HS-5 (cell line): Measurements from ENCODE around the gene CYCS.
A peak's percentile ranks its signal among the peaks of the same experiment; 100 is the strongest.

Experiments used
- DNase-seq: peaks from one replicate; pipeline ENCODE4 v3.0.0-alpha.2; 2012; ENCODE audit warnings: low read depth

Gene CYCS

DNA sequence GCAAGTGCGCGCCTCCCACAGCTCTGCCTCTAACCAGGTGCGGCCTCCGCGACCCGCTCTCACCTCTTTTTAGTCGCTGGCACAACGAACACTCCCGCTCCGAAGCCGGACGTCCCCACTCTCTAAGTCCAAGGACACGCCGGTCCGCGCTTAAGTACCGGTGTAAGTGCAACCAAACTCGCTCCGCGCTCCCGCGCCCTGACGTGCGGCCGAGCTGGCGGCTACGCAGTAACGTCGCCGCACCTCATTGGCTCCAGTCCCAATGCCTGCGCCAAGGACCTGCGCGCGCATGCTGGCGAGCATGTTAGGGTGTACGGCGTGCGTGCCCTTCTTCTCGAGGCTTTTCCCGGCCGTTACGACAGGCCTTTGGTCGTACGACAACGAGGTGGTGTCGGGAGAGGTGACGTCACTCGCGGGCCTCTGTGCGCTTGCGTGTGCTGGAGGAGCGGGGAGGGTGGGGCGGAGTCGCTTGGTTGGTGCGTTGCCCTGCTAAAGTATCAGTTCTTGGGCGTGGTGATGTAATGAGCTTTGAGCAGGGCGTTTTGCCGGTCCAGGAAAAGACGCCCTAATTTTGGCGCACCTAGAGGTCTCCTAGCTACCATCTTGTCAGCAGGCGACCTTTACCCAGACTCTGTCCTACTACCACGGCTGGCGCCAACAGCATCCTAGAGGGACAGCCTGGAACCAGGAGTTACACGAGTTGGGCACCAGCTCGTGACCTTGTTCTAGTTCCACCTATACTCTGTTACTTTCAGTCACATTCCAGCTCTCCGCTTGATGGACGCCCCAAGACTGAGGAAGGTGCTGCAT is at the start of gene CYCS:
Gene CYCS (minus strand): TSS at position 124 of the 810 bp plus-strand sequence. CDS start 1,141 bp downstream, outside the sequence.
- peak; percentile 99 for DNase-seq

DNA sequence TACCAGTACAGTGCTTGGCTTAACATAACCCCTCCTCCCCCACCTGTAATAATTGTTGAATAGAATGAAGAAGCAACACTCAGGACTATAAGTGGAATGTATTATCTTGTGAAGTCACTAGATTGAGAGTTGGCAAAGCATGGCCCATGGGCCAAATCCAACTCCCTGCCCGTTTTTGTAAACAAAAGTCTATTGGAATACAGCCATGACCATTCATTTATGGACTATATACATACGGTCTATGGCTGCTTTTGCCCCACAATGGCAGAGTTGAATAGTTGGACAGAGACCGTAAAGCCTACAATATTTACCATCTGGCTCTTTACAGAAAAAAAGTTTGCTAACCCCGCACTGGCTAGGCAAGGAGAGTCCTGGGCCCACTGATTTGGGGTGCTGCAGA is 48.1 kb upstream of the CYCS start:
- DNase-seq = no peak

DNA sequence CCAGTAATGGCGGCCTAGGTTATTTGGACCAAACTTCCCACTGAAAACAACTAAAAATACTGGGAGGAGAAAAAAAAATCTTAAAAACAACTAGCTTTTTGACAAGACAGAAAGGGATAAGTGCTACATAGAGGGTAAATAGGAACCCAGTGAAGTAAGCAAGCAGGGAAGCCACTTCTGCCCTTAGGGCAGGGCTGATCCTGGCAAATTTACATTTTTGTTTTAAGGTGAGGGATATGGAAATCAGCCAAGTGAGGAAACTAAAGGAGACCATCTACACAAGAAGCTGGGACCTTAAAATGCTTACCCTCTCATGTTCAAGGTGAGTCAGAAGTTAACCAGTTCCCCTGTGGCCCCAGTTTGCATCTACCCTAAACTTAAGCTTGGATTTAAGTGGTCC is 46.5 kb upstream of the CYCS start:
- DNase-seq = no peak

DNA sequence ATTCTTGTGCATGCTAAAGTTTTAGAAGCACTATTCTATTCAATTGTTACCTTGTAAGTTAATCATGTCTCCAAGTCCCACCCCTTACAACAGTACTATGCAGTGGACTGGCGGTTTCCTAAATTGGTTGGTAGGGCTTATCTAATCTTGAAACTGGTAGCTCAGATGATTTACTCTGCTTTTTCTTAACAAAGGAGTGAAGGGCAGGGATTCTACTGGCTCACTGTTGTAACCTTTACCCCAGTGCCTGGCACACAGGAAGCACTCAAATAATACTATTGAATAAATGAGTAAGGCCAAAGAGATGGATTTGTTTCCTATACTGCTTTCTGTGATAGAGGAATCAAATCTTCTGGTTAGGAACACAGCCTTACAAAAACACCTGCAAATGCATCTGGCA is 46.0 kb upstream of the CYCS start:
- no peak for DNase-seq

DNA sequence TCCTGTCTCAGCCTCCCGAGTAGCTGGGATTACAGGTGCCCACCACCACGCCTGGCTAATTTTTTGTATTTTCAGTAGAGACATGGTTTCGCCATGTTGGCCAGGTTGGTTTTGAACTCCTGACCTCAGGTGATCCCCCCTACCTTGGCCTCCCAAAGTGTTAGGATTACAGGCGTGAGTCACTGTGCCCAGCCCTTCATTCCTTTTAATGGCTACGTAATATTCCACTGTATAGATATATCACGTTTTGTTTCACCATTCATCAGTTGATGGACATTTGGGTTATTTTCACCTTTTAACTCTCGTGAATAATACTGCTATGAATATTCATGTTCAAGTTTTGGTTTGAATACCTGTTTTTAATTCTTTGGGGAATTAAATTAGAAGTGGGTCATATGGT is 44.6 kb upstream of the CYCS start:
- DNase-seq = no peak

DNA sequence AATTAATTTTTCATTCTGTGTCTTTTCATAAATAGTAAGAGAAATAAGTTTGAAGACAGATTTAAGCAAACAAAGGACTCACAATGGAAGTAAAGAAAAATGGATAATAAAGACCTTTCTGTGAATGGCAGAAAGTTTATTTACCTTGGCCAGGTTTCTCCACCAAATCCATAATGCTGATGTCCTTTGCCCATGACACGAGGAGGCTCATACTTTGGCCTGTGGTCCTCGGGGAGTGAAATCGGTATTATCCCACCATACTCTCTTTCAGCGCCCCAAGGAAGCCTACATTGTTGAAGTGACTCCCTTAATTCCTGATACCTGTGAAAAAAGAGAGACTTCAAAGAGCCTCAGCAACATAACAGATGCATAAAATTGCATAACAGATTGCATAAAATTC is 43.1 kb upstream of the CYCS start:
- DNase-seq = no peak

DNA sequence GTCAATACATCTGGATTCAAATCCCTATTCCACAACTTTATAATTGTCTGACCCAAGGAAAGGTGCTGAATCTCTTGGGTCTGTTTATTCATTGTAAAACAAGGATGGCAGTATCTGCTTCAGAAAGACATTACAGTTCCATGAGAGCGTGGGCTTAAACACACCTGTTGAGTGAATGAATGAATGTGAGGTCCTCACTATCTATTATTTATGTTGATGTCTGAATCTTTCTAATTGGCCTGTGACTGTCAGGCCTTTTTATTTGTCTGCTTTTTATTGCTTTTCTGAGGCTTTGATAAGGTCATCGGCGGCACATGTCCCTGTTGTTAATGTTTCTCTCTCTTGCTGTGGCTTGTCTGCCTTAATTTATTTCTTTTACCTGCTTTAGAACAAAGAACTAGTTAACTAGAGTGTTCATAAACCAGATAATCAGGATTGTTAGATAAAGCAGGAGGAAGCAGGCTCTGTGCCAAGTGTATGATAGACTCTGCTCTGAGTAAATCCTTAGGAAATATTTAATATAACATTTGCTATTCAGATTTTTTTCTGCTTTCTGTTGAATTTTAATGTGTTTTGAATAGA is 42.3 kb upstream of the CYCS start:
- no peak for DNase-seq

DNA sequence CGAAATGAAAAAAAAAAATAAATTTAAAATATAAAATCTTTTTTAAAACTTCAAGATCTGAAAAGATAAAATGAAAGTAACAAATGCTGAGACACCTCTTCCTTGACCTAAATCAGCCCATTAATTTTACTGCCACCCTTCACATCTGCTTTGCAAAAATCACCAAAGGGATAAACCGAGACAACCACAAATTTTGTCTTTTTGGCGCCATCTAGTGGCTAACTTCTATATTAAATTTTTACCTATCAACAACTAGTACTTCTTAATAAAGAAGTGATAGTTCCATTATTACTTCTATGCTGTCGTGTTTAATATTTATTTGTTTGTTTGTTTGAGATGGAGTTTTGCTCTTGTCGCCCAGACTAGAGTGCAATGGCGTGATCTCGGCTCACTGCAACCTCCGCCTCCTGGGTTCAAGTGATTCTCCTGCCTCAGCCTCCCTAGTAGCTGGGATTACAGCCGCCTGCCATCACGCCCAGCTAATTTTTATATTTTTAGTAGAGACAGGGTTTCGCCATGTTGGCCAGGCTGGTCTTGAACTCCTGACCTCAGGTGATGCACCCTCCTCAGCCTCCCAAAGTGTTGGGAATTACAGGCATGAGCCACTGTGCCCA is 35.0 kb upstream of the CYCS start:
- DNase-seq = peak; percentile 37

DNA sequence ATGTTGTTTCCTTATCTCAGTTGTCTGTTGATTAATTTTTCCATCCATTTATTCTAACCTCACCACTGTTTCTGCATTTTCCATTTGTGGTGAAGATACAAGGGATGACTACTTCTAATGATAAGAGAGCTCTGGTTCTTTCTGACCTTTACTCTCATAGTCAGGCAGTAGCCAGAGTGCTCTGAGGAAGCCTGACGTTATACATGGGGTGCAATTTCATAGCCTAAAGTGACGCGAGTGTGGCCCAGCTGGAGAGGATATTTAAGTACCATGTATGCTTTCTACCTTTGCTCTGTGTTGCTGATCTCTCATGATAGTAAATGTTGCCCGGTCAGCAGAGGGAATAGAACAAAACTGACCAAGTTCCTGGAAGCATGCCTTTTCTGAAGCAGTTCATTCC is 33.9 kb upstream of the CYCS start:
- DNase-seq = no peak

DNA sequence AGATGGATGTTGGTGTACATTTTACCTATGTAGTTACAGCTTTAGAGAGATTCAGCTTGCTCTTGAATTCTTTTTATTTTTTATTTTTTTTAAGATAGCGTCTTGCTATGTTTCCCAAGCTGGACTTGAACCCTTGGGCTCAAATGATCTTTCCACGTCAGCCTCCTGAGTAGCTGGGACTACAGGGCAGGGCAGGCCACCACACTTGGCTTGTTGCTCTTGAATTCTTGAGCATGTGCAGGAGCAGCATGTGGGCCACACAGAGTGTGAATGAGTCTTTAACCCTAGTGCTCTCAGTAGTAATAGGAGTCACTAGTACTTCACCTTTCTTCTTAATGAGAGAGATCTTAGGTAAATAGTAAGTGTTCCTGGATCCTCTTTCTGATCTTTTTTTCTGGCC is 26.7 kb upstream of the CYCS start:
- DNase-seq = no peak

DNA sequence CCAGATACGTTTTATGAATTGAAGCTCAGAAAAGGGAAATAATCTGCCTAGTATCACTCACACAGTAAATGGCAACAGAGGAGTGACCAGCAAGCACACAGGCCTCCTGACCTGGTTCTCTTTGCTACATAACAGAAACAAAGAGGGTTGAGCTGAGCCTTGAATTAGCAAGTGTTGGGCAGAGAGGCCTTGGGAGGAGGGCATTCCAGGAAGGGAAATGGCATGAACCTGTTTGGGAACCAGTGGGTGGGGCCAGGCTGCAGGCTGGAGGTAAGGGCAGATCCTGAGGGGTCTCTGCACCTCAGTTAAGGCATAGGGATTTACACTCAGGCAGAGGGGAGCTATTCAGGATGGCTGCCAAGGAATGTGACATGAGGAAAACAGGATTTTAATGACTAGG is 24.8 kb upstream of the CYCS start:
- no peak for DNase-seq

DNA sequence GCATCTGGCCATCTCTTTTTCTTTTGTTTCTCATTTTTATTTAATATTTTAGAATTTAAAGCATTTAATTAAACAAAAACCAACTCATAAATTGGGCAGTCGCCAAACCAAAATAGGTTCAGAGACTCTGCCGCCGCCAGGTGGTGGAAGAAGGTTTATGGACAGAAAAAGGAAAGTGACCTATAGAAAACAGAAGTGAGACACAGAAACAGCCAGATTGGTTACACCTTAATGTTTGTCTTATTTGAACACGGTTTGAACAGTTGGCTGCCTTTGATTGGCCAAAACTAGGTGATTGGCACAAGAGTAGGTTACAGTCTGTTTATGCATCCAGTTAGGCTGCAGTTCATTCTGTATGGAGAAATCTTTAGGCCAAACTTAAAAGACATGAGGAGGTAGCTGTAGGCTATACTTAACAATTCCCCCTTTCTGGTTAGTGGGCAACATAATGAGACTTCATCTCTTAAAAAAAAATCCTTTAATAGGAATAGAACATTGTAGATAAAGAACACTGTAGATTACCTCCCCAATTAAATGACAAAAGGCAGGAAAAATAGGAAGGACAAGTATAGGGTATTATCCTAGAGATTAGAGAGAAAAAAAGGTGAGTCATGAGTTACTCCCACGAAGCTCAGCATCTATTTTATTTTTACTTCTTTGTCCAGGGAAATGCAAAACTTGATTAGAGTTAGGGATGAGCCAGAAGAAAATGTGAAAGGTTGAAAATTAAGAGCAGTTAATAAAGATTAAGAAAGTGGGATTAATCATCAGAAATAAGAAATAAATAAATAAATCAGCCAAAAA is 23.9 kb upstream of the CYCS start:
- no peak for DNase-seq

DNA sequence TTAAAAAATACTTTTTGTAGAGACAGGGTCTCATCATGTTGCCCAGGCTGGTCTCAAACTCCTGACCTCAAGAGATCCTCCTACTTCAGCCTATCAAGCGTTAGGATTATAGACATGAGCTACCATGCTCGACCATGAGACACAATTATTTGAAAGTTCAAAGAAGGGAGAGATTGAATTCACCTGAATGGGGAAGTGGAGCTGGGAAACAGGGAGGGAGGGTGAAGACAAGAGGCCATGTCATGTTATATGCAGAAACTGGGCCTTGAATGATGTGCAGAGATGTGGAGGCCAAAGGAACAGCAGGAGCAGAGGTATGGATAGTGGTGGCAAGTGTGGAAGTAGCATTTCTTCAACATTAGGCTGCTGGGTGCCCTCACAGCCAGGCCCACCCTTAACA is 18.7 kb upstream of the CYCS start:
- DNase-seq = no peak

DNA sequence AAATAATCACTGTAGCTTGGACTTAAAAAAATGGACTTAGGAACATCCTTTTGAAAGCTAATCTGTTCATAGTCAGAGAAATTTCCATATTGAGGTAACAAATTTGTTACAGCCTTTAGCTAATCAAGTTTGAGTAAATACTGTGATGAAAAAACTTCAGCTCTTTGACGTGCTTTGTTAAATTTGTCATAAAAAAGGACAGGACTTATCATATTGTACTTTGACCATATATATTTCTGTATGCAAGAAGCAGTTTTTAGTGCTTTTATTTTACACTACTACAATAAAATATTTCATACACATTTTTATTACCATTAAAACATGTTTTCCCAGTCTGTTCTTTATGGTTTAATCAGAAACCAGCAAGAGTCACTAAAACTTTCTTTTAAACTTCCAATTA is 14.5 kb upstream of the CYCS start:
- no peak for DNase-seq

DNA sequence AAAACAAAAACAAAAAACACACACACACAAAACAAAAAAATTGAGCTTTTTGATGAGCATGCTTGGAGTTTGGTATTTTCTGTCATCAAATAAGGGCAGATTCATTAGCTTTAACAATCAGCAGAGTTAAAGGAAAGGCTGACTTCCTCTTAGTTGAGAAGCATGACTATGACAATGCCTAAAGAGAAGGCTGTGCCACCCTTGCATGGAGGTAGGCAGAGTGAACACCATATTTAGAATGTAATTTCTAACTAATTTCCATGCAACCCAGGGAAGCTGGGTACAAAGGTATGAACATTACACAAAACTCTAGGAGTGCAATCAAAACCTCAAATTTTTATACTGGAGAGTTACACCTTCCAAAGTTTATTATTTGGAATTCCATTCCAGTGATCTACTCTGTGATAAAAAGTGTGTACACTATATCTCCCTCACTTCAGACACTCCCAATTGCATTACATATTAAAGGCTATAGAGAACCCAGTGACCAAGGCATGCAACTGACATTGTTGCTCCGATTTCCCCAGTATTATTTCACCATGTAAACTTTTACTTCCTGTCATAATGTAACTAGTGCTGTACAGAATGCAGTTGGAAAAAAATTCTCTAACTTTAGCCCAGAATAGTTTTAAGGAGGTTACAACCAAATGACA is 9.4 kb upstream of the CYCS start:
- DNase-seq = no peak

DNA sequence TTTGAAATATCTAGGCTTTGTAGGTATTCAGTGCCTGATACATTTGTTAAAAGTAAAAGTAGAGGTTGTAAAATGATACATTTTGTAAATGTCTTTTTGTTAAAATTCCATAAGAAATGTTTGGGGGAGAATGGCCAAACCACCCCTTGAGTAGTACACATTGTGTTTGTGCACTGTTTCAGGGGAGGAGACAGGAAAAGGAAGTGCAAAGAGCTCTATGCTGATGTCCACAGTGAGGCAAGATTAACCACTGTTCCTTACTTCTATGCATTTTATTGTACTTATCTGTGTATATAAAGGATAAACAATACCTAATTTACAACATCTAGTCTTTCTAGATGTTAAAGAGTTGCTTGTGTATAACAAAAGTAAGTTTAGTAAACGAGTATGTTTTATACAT is 7.4 kb upstream of the CYCS start:
- no peak for DNase-seq

DNA sequence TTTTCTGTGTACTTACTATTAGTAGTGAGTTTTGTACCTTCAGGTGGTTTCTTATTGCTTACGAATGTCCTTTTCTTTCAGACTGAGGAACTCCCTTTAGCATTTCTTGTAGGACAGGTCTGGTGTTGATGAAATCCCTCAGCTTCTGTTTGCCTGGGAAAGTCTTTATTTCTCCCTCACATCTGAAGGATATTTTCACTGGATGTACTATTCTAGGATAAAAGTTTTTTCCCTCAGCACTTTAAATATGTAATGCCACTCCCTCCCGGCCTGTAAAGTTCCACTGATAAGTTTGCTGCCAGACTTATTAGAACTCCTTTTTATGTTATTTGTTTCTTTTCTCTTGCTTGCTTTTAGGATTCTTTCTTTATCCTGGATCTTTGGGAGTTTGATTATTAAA is 1.7 kb upstream of the CYCS start:
- DNase-seq = no peak

DNA sequence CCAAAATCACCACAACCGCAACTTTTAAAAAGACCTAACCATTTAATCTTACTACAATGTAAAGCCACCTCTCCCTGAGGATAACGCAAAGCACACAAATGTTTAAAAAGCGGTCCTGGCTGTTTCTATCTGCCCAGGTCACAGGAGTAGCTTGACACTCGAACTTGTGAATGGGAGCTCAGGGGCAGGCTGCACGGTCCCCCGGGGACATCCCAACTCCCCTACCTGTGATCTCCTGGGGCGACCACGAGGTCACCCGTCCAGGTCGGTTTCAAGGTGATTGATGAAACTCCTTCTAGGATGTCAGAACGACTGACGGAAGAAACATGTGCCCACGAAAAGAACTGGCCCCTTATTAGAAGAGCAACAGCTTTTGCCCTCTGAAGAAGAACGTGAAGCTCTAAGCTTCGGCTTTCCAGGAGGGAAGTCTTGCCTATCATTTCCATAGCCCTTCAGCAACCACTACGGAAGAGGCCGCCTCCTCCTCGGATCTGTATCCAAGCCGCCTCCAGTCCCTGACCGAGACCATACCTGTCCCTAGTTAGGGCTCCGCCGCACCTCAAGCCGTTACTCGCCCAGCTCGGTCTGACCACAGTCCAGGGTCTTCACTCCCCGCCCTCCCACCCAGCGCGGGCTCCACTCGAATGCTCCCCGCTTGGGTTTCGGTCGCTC is 459 bp downstream of the CYCS start:
- no peak for DNase-seq

DNA sequence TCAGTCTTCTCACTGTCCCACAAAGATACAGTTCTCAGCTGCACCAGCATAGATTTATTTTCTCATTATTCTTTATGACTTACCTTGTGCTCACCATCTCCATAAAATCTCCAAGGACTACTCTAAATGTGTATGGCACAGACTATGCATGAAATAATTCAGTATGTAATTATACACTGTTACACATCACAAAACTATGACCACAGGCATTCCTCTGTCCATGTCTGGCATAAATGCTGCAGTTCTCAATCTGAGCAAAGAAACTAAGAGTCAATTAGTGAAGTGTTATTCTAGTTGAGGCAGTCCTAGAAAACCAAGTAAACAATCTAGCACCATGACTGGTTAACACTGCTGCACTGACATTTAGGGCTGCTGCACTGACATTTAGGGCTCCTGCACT is 2.7 kb downstream of the CYCS start:
- peak; percentile 60 for DNase-seq

DNA sequence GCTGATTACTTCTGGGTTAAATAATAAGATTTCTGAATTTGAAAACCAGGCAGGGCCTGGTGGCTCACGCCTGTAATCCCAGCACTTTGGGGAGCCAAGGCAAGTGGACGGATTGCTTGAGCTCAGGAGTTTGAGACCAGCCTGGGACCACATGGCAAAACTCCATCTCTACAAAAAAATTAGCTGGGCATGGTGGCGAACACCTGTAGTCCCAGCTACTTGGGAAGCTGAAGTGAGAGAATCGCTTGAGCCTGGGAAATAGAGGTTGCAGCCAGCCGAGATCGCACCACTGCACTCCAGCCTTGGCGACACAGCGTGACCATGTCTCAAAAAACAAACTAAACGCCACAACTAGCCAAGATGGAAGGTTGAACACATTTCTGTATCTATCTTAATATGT is 3.5 kb downstream of the CYCS start:
- DNase-seq = no peak

DNA sequence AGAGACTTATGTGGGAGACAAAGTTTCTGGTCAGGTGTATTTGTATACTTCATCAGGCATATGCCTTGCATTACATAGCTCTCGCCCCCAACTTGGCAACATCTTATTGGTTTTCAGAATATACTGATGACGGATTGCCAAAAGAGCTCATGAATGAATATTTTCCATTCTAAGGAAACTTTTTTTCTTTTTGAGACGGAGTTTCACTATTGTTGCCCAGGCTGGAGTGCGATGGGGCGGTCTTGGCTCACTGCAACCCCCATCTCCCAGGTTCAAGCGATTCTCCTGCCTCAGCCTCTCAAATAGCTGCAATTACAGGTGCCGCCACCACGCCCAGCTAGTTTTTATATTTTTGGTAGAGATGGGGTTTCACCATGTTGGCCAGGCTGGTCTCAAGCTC is 6.0 kb downstream of the CYCS start:
- DNase-seq = no peak
